HG03342 (cell line): ENCODE measurements around the gene SLC19A1.

ENCODE experiments used
- ATAC-seq: cut with Tn5 transposase; IDR thresholded peaks from one replicate; pipeline ENCODE4 v1.9.1; 2021; ENCODE audit warnings: mild to moderate bottlenecking, moderate library complexity; ENCODE audit not compliant: unreplicated experiment

Gene SLC19A1

GRCh38 chr21:45470087-45470515 lies 72.1 kb downstream of the SLC19A1 start:
- ATAC-seq = no peak

GRCh38 chr21:45469273-45470086 lies 72.8 kb downstream of the SLC19A1 start:
- ATAC-seq = no peak

DNA sequence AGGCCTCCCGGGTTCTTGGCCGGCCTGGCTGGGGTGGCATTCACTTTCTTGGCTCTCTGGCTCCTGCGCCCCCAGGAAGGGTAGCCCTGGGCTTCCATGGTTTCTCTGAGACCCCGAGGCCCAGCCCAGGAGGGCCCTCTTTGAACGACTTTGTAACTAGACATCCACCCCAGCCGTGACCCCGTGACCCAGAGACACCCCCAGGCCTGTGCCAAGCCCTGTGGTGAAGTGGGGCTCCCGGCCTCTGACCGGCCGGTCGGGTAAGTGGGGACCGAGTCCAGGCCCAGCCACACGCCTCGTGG lies 73.3 kb downstream of the SLC19A1 start:
- no peak for ATAC-seq

GRCh38 chr21:45468051-45468970 lies 73.9 kb downstream of the SLC19A1 start:
- no peak for ATAC-seq

- no peak for ATAC-seq
These were observed 74.9 kb downstream of the SLC19A1 start for GRCh38 chr21:45467221-45467779.

DNA sequence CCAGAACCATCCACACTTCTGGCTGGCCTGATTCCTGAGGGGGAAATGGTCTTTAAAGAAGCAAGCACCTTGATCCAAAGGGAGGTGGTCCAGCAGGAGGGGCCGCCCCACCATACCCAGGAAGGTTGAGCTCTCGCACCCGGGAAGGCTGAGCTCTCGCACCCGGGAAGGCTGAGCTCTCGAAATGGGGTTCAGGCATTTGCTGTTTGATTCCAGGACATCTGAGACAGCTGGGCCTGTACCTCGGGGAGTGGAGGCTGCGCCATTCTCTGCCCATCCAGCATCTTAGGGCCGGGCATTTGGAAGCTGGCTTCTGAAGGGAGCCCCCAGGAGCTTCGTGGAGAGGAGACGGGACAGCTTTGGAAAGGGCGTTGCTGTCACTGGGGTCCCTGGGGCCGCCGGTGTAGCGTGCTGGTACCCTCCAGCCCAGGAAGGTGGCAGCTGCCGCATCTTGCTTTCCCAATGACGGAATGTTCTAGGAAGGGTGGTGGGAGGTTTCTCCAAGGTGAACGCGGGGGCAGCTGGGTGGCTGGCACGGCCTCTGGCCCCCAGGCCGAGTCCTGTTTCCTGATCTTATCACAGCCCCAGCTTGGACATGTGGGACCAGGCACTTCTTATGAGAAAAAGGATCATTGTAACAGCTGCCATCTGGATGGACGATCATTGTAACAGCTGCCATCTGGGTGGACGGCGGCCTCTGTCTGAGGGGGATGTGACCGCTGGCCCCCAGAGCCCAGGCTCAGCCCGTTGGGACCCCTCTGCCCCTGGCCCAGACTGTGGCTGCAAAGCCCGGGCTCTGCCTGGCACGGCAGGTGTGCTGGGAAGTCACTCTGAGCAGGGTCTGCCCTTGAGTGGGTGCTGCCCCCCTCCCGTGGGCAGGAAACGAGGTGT lies 75.7 kb downstream of the SLC19A1 start:
- ATAC-seq = no peak

DNA sequence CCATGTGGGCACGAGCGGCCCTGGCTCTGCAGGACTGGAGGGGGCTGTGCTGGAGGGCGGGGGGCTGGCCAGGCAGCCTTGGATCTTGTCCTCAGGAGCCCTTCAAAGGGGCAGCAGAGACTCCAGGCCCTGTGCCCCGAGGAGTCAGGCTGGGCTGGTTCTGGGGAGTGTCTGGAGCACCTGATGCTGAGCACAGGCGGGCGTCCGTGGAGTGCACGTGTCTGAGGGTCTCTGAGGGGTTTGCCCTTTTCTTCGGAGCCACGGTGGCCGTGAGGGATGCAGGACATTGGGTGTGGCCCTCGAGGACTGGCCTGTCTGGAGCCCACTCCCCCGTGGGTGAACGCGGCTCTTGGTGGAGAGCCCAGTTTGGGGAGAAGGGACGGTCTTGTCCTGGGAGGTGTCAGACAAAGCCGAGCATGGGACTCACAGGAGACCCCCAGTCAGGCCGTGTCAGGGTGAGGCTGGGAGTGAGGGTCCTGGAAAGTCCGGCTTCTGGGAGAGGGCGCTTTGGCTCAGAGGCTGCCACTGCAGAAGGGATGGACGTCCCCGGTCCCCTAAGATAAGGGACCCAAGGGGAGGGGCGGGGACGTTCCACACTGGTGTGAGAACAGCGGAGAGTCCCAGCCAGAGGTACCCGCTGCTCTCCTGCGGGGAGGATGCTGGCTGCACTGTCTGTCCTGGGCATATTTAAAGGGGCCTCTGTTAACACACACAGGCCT lies 76.5 kb downstream of the SLC19A1 start:
- ATAC-seq = no peak

DNA sequence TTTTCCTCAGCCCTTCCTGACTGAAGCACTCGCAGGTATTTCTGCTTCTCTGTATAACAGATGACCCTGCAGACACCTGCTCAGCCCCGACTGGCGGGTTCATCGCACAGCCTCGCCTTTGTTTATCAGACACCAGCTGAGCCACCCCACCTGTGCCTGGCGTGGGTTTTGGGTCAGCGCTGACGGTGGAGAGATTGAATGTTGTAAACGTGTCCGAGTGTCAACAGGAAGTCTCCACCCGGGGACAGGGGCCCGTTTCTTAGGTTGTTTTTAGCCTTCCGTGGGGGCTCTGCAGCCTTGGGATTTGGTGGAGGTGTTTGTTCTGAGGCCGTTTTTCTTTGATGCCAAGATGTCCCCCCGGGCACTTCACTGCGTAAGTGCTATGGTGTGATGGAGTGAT lies 77.1 kb downstream of the SLC19A1 start:
- no peak for ATAC-seq

DNA sequence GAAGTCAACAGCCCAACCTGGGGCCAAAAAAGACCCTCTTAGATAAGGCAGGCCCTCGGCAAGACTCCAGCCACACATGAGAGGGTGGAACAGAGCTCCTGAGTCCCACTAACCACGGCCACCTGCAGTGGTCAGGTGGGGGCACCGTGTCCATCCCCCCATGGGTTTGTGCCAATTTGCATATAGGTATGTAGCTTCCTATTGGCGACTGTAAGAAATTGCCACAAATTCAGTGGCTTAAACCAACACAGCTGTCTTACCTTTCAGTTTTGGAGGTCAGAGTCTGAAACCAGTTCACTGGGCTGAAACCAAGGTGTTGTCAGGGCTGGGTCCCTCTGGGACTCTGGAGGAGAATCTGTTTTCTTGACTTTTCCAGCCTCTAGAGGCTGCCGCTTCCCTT lies 77.9 kb downstream of the SLC19A1 start:
- ATAC-seq = no peak

DNA sequence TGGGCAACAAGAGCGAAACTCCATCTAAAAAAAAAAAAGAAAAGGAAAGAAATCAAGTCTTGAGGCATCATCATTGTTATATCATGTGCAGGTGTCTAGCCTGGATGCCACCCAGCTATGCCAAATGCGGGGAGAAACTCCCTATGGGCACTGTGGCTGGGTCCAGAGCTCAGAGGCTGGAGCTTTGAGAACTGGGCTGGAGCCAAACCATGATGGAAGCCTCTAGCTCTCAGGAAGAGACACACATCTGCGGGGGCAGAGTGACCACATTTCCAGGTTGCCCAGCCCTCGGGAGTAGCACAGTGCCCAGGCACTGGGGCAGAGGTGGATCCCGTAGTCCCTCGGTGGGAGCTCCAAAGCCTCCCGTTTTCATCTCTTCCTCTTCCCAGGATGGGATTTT lies 78.4 kb downstream of the SLC19A1 start:
- no peak for ATAC-seq

DNA sequence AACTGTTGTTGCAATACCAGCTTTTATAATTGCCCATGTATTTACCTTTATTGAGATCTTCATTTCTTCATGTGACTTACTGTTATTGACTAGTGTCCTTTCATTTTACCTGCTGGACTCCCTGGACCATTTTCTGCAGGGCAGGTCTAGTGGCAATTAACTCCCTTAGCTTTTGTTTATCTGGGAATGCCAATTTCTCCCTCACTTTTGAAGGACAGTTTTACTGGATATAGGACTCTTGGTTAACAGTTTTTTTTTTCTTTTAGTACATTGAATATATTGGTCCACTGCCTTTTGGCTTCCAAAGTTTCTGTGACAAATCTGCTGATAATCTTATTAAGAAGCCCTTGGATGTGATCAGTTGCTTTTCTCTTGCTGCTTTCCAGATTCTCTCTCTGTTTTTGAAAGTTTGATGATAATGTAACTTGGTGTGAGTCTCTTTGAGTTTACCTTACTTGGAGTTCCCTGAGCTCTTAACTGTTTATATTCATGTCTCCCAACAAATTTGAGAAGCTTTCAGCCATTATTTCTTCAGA lies 80.4 kb downstream of the SLC19A1 start:
- ATAC-seq = no peak

DNA sequence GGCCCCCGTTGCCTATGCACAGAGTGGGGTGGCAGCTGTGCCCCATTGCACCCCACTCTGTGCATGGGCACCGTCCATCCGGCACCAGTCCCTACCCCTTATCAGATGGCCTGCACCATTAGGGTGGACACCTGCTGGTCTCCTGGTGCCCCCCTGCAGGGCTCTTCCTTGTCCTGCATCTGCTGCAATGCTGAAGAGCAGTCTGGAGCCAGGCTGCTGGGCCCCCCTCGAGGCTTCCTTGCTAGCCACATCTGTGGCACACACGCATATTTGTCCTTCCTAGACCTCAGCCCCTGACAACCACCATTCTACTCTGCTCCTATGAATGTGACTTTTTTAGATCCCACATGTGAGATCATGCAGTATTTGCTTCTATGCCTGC lies 80.9 kb downstream of the SLC19A1 start:
- ATAC-seq = no peak

DNA sequence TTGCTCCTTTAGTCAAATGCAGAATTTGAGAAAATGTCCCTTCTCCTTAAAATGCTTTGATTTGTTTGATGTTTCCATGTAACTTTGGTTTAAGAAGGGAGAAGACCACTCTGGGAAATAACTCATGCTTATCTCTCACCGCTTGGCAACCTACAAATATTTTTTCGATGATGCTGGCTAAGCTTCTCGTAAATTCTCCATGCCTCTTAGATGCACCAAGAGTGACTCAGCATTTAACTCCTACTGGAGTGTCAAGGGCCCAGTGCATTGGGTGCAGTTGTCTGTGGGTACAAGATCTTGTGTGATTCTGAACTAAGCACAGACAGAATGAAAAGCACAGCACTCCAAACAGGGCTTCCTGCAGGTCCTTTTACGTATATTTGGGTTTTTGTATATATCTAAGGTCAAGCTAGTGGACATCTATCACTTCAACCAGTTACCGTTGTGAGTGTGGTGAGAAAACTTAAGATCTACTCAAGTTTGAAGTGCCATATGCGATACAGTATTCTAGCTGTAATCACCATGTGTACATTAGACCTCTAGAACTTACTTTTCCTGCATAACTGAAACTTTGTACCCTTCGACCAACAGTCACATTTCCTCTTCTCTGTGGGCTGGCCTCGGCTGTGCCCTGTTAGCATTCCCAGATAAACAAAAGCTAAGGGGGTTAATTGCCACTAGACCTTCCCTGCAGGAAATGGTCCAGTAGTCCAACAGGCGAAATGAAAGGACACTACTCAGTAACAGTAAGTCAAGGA lies 81.5 kb downstream of the SLC19A1 start:
- no peak for ATAC-seq

DNA sequence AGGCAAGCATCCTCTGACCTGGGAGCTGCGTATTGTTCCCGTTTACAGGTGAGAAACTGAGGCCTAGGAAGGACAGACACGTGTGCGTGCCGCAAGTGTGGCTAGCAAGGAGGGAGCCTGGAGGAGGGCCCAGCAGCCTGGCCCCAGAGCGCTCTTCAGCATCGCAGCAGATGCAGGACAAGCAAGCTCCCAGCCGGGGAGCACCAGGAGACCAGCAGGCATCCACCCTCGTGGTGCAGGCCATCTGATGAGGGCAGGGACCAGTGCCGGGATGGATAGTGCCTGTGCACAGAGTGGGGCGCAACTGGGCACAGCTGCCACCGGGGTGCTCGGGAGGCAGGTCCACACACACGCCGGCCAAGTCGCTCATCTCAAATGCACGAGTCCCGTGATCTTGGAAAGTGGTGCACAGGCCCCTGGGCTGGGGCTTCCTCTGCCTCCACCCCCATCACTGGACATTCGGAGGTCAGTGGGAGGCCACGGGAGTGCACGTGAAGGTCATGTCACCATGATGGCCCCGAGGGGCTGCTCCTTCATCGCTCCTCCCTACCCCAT lies 82.2 kb downstream of the SLC19A1 start:
- no peak for ATAC-seq

GRCh38 chr21:45459171-45460010 lies 82.8 kb downstream of the SLC19A1 start:
- no peak for ATAC-seq

DNA sequence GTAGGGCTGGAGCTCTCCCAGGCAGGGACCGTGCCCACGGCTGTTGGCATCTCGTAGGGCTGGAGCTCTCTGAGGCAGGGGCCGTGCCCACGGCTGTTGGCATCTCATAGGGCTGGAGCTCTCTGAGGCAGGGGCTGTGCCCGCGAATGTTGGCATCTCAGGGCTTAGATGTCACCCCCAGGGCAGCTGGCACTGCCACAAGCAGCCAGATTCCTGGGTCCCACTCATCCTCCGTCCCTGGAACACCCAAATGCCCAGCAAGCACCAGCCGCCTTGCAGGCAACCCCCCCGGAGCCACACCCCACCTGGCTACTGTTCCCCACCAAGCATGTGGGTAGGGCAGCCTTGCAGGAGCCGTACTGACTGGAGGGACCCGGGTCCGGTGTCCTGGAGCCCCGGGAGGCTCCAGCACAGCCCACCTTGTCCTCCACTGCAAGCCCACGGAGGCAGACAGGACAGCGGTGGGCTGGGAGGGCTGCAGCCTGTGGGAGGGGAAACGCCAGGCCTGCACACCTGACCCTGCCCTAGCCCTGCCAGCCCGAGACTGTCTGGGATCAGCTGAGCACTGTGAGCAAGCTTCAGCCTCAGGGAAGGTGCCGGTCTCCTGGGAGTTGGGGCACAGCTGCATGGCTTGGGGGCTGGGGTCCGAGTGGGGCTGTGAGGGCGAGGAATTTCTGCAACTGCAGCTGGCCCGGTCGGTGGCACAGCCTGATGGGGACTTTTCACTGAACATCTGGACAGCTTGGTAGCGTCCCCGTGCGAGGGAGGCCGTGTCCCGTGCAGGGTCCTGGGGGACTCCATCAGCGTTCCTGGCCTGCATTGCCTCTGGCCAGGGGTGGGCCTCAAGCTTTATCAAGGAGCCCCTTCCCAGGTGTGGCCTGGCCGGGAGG lies 83.7 kb downstream of the SLC19A1 start:
- ATAC-seq = no peak

- no peak for ATAC-seq
These were observed 84.4 kb downstream of the SLC19A1 start for GRCh38 chr21:45457832-45458172.
